Colonic mucosa (tissue), 4 donors: ENCODE results near the gene SPTLC2. TPM values are rescaled to one million over a fixed set of nuclear protein-coding genes. Genes with fewer than 3 reads are reported as not detected.

Source experiments
- DNase-seq: peaks from one replicate; pipeline ENCODE4 v3.0.0-alpha.2; 2020
- H3K27ac ChIP-seq: fragments of 200-600 bp; one replicate; pipeline ENCODE4 v1.8.0; 2021
- H3K27me3 ChIP-seq: fragments of 200-600 bp; one replicate; pipeline ENCODE4 v1.8.0; 2021
- H3K36me3 ChIP-seq: fragments of 200-600 bp; one replicate; pipeline ENCODE4 v1.8.0; 2021
- H3K4me1 ChIP-seq: fragments of 200-600 bp; one replicate; pipeline ENCODE4 v1.8.0; 2021; ENCODE audit warnings: mild to moderate bottlenecking
- H3K4me3 ChIP-seq: fragments of 200-600 bp; one replicate; pipeline ENCODE4 v1.8.0; 2021
- H3K9ac ChIP-seq, 2 donors: one replicate each; pipeline ENCODE4 v1.7.0; 2013; ENCODE audit warnings: control low read depth in 2 of 2, low read depth in 2 of 2, low read length in 2 of 2
- H3K9me3 ChIP-seq: fragments of 200-600 bp; one replicate; pipeline ENCODE4 v1.8.0; 2021
- CTCF ChIP-seq: fragments of 200-600 bp; IDR thresholded peaks from one replicate; pipeline ENCODE4 v1.8.0; 2022; ENCODE audit warnings: antibody characterized with exemption, mild to moderate bottlenecking
- intact Hi-C: fragments of 100-400 bp; cut with DNase I; formaldehyde crosslinking; loops from one replicate; pipeline ENCODE4 v1.14.1; 2022
- total RNA-seq, 2 donors: library from RNA; stranded (reverse); fragmentation: NEBNext Ultra II Directional in 1 of 2; extraction: Animal tissue kit (Norgen Biotek cat#: 25700) in 1 of 2; gene quantifications; one replicate each; pipeline ENCODE4 v1.2.1, GENCODE V29; 2021
- donor health status: healthy.
- donor health status: DM: no; HTN: no; CAD: no.
- donor health status: DM: no; HTN: no; CAD: no.

SPTLC2 gene
- total RNA-seq, 2 donors from 2014 or later: 68.3 to 70.1 TPM

- H3K4me1 ChIP-seq: no peaks in the 10 kb centered on the region
- no peaks in the 10 kb centered on the region for H3K36me3 ChIP-seq
- no peaks in the 10 kb centered on the region for H3K9me3 ChIP-seq
- no peak for DNase-seq
- intact Hi-C loops: no loop called here
- no peak overlapping the region for H3K9ac ChIP-seq
- H3K27me3 ChIP-seq: no peaks in the 10 kb centered on the region
- no peak overlapping the region for H3K4me3 ChIP-seq
- no peak overlapping the region for H3K27ac ChIP-seq
- TF ChIP-seq CTCF: no peak
Observed at GRCh38 chr14:77478796-77479195, 137.6 kb downstream of the SPTLC2 start.

- H3K27ac ChIP-seq: no peak overlapping the region
- no peaks in the 10 kb centered on the region for H3K4me1 ChIP-seq
- no peak overlapping the region for H3K4me3 ChIP-seq
- no peaks in the 10 kb centered on the region for H3K36me3 ChIP-seq
- intact Hi-C loops: no loop called here
- H3K9ac ChIP-seq: no peak overlapping the region
- no peaks in the 10 kb centered on the region for H3K27me3 ChIP-seq
- DNase-seq: no peak
- no peak for TF ChIP-seq CTCF
- H3K9me3 ChIP-seq: no peaks in the 10 kb centered on the region
Observed at GRCh38 chr14:77478029-77478428, 138.4 kb downstream of the SPTLC2 start.

GRCh38 chr14:77475432-77476115 lies 140.9 kb downstream of the SPTLC2 start:
- intact Hi-C loops: no loop called here
- Histone ChIP-seq H3K4me1 (no peaks in the 10 kb centered on the region), H3K9ac (no peak overlapping the region), H3K27me3 (no peaks in the 10 kb centered on the region), H3K9me3 (no peaks in the 10 kb centered on the region), H3K36me3 (no peaks in the 10 kb centered on the region), H3K27ac (no peak overlapping the region), H3K4me3 (no peak overlapping the region)
- no peak for TF ChIP-seq CTCF
- no peak for DNase-seq

GRCh38 chr14:77474479-77475177 lies 141.8 kb downstream of the SPTLC2 start:
- Histone ChIP-seq H3K9me3 (no peaks in the 10 kb centered on the region), H3K27ac (no peak overlapping the region), H3K4me3 (no peak overlapping the region), H3K36me3 (no peaks in the 10 kb centered on the region), H3K4me1 (no peaks in the 10 kb centered on the region), H3K9ac (no peak overlapping the region), H3K27me3 (no peaks in the 10 kb centered on the region)
- no peak for TF ChIP-seq CTCF
- no peak for DNase-seq
- intact Hi-C loops: no loop called here

- no peak overlapping the region for H3K27ac ChIP-seq
Observed at GRCh38 chr14:77473921-77474320, 142.5 kb downstream of the SPTLC2 start.

More at GRCh38 chr14:77473921-77474320, 142.5 kb downstream of the SPTLC2 start:
- Histone ChIP-seq H3K36me3 (no peaks in the 10 kb centered on the region), H3K4me1 (no peaks in the 10 kb centered on the region), H3K9ac (no peak overlapping the region), H3K27me3 (no peaks in the 10 kb centered on the region), H3K4me3 (no peak overlapping the region), H3K9me3 (no peaks in the 10 kb centered on the region)
- no peak for TF ChIP-seq CTCF
- intact Hi-C loops: no loop called here
- DNase-seq: no peak
